Transverse colon (tissue), 4 donors: Measurements from ENCODE around the gene AP1M2. TPM values are rescaled to one million over a fixed set of nuclear protein-coding genes. Genes with fewer than 3 reads are reported as not detected.
"Not testable (repeated sequence)": the region's sequence is repeated elsewhere in the genome, so short reads cannot be mapped to it uniquely, and the experiment has no call there.

ENCODE experiments used
- DNase-seq: peaks from one replicate; pipeline ENCODE4 v3.0.0-alpha.2; 2019
- H3K27ac ChIP-seq, 4 donors: fragments of 200-600 bp; sonication (generic); 2 replicates each; pipeline ENCODE4 v1.5.1; 2016 to 2018; ENCODE audit warnings: inconsistent platforms in 4 of 4
- H3K27me3 ChIP-seq: fragments of 200-600 bp; sonication (generic); 2 replicates; pipeline ENCODE4 v1.5.1; 2017; ENCODE audit warnings: inconsistent platforms
- H3K36me3 ChIP-seq, 4 donors: fragments of 200-600 bp; sonication (generic); 2 replicates each; pipeline ENCODE4 v1.5.1; 2017 to 2019; ENCODE audit warnings: inconsistent platforms in 4 of 4
- H3K4me1 ChIP-seq, 4 donors: fragments of 200-600 bp; sonication (generic); 2 replicates each; pipeline ENCODE4 v1.5.1; 2017 to 2020; ENCODE audit warnings: inconsistent platforms in 4 of 4
- H3K4me3 ChIP-seq, 4 donors: fragments of 200-600 bp; sonication (generic); 1 replicate in 1 of 4; 2 replicates in 3 of 4; pipeline versions ENCODE4 v1.5.1 to v1.6.1; 2017 to 2019; ENCODE audit warnings: inconsistent platforms in 4 of 4
- H3K9me3 ChIP-seq, 2 donors: fragments of 200-600 bp; sonication (generic); 2 replicates each; pipeline ENCODE4 v1.5.1; 2017 to 2019; ENCODE audit warnings: inconsistent platforms in 2 of 2
- CTCF ChIP-seq, 5 experiments: fragments of 200-600 bp in 3 of 5; fragments of 450-650 bp in 2 of 5; sonication (generic) in 3 of 5; IDR thresholded peaks; 1 replicate in 2 of 5; 2 replicates in 3 of 5; pipeline ENCODE4 v1.5.1; 2016 to 2017; ENCODE audit warnings: antibody characterized with exemption in 5 of 5, inconsistent platforms in 3 of 5, mild to moderate bottlenecking in 2 of 5, moderate library complexity in 1 of 5
- EP300 ChIP-seq: sonication (generic); formaldehyde crosslinking; IDR thresholded peaks from one replicate; pipeline ENCODE4 v1.6.1; 2017; ENCODE audit warnings: antibody characterized with exemption, low read depth
- POLR2A ChIP-seq: fragments of 450-650 bp; IDR thresholded peaks from one replicate; pipeline ENCODE4 v1.6.1; 2016; ENCODE audit warnings: antibody characterized with exemption, mild to moderate bottlenecking, moderate library complexity
- POLR2AphosphoS5 ChIP-seq, 3 donors: sonication (generic); formaldehyde crosslinking; IDR thresholded peaks; one replicate each; pipeline ENCODE4 v1.6.1; 2016; ENCODE audit warnings: antibody characterized with exemption in 3 of 3
- WGBS, 2 donors: methylation state at CpG; one replicate each; pipeline ENCODE4 v1.1.5; 2018; ENCODE audit warnings: low coverage in 1 of 2; 5-methylcytosine and 5-hydroxymethylcytosine counted together
- in situ Hi-C, 4 donors: fragments of 200-750 bp; cut with MboI; loops; one replicate each; pipeline versions ENCODE4 v1.15.0 to v1.15.1; 2017; ENCODE audit warnings: low sequenced_read_pairs in 3 of 4, low pct_ligation_motif_present in 1 of 4, low pct_unique_long_range_greater_than_20kb in 1 of 4
- intact Hi-C: fragments of 100-400 bp; cut with DNase I; formaldehyde crosslinking; loops from one replicate; pipeline ENCODE4 v1.15.1; 2023; ENCODE audit warnings: low total_unique reads
- total RNA-seq, 4 donors: library from RNA; depleted of rRNA; stranded (reverse); fragments of >200 nt; gene quantifications; one replicate each; pipeline ENCODE4 v1.1.0, GENCODE V29; 2016

AP1M2 gene
- total RNA-seq, 4 donors from 2014 or later, result 22.8 to 111 (median 63.1) TPM

GRCh38 chr19:10544753-10545251 is 42.3 kb downstream of the AP1M2 start:
- no peak for DNase-seq
- in situ Hi-C loops, result no loop called here

GRCh38 chr19:10544242-10544752 is 42.8 kb downstream of the AP1M2 start:
- Histone ChIP-seq H3K36me3 (peaks cover 0 to 18% (median 2%) of the 10 kb centered on the region in 4 donors), H3K9me3 (no peaks in the 10 kb centered on the region), H3K4me3 (peak overlapping the region; percentile 82 to 99 (median 94)), H3K4me1 (peaks cover 4 to 26% (median 17%) of the 10 kb centered on the region in 4 donors), H3K27me3 (peaks cover 4% of the 10 kb centered on the region), H3K27ac (peak overlapping the region; percentile 92 to 98 (median 96))
- in situ Hi-C loops (no loop called here), intact Hi-C loops (no loop called here)
- TF ChIP-seq EP300, result no peak
- peak in 1 of 3 donors; percentile 10 for TF ChIP-seq POLR2AphosphoS5 (IDR thresholded peaks at IDR 0.05)
- peak; percentile 48 for TF ChIP-seq POLR2A
- WGBS, 2 donors, result 0 to 20% methylated on average over 1 to 21 of the region's 22 CpGs
- peak; percentile 81 for DNase-seq

More at GRCh38 chr19:10544753-10545251, 42.3 kb downstream of the AP1M2 start:
- Histone ChIP-seq H3K27me3 (no peaks in the 10 kb centered on the region), H3K4me3 (peak overlapping the region; percentile 82 to 99 (median 94)), H3K4me1 (peaks cover 4 to 31% (median 18%) of the 10 kb centered on the region in 4 donors), H3K27ac (peak overlapping the region; percentile 92 to 98 (median 96)), H3K9me3 (no peaks in the 10 kb centered on the region), H3K36me3 (peaks cover 0 to 21% (median 4%) of the 10 kb centered on the region in 4 donors)
- TF ChIP-seq POLR2AphosphoS5 (IDR thresholded peaks at IDR 0.05), result peak in 1 of 3 donors; percentile 9
- TF ChIP-seq CTCF (IDR thresholded peaks at IDR 0.05), result no peak
- no peak for TF ChIP-seq POLR2A
- no peak for TF ChIP-seq EP300
- intact Hi-C loops, result no loop called here
- 47% methylated on average over 13 of the region's 23 CpGs; no CpG with 5 or more reads in 1 of the 2 donors for WGBS, 2 donors

GRCh38 chr19:10543420-10544241 is 43.5 kb downstream of the AP1M2 start, which contains the start of gene ATG4D:
ATG4D (plus strand) TSS chr19:10543904; CDS start chr19:10544091, 187 bp downstream.
- in situ Hi-C loops, result no loop called here
- Histone ChIP-seq H3K4me1 (peaks cover 4 to 25% (median 17%) of the 10 kb centered on the region in 4 donors), H3K36me3 (peaks cover 0 to 11% (median 0%) of the 10 kb centered on the region in 4 donors), H3K27ac (peak within 1 kb of the TSS; percentile 92 to 98 (median 96)), H3K27me3 (peaks cover 8% of the 10 kb centered on the region), H3K9me3 (no peaks in the 10 kb centered on the region), H3K4me3 (peak within 1 kb of the TSS; percentile 82 to 99 (median 94))
- WGBS, 2 donors, result 1% methylated on average over 39 of the region's 79 CpGs; no CpG with 5 or more reads in 1 of the 2 donors
- DNase-seq, result peak; percentile 94
- intact Hi-C loops, result no loop called here
- peak; percentile 77 for TF ChIP-seq POLR2A
- TF ChIP-seq CTCF (IDR thresholded peaks at IDR 0.05), result no peak
- TF ChIP-seq EP300, result no peak
- peak in 2 of 3 donors; percentile 88 to 89 for TF ChIP-seq POLR2AphosphoS5 (IDR thresholded peaks at IDR 0.05)

GRCh38 chr19:10543059-10543419 is 44.1 kb downstream of the AP1M2 start:
- H3K27me3 ChIP-seq, result peaks cover 8% of the 10 kb centered on the region
- peak overlapping the region in 3 of 4 donors; percentile 92 to 99 (median 97) for H3K4me3 ChIP-seq
- H3K4me1 ChIP-seq, result peaks cover 4 to 25% (median 17%) of the 10 kb centered on the region in 4 donors
- in situ Hi-C loops (no loop called here), intact Hi-C loops (no loop called here)
- no peak for DNase-seq
- H3K9me3 ChIP-seq, result no peaks in the 10 kb centered on the region
- H3K36me3 ChIP-seq, result peaks cover 0 to 7% (median 0%) of the 10 kb centered on the region in 4 donors
- H3K27ac ChIP-seq, result peak overlapping the region; percentile 92 to 98 (median 96)
- TF ChIP-seq CTCF (IDR thresholded peaks at IDR 0.05) (no peak), EP300 (no peak), POLR2A (no peak), POLR2AphosphoS5 (IDR thresholded peaks at IDR 0.05) (no peak)
- WGBS, 2 donors, result 48 to 60% methylated on average over 1 to 8 of the region's 8 CpGs

GRCh38 chr19:10539016-10539415 is 48.1 kb downstream of the AP1M2 start:
- H3K4me1 ChIP-seq, H3K4me3 ChIP-seq, H3K36me3 ChIP-seq, H3K27ac ChIP-seq, in situ Hi-C loops, H3K9me3 ChIP-seq, intact Hi-C loops, DNase-seq: not testable (repeated sequence)
- 59 to 80% methylated on average over 1 to 9 of the region's 9 CpGs for WGBS, 2 donors
- peaks cover 10% of the 10 kb centered on the region for H3K27me3 ChIP-seq
